ENCODE measurements around the gene CORO1C. TPM values are rescaled to one million over a fixed set of nuclear protein-coding genes. Genes with fewer than 3 reads are reported as not detected.

The CORO1C gene
- total RNA-seq, 1 donor from 2014 or later, result 380 TPM

- peaks cover 33% of the 10 kb centered on the region for H3K4me1 Mint-ChIP-seq (ENCODE audit: unreplicated experiment)
- no peaks in the 10 kb centered on the region for H3K36me3 Mint-ChIP-seq (ENCODE audit: low read depth, unreplicated experiment)
- H3K27ac Mint-ChIP-seq (ENCODE audit: unreplicated experiment), result peak overlapping the region; percentile 1
- TF ChIP-seq, protein P1, sequence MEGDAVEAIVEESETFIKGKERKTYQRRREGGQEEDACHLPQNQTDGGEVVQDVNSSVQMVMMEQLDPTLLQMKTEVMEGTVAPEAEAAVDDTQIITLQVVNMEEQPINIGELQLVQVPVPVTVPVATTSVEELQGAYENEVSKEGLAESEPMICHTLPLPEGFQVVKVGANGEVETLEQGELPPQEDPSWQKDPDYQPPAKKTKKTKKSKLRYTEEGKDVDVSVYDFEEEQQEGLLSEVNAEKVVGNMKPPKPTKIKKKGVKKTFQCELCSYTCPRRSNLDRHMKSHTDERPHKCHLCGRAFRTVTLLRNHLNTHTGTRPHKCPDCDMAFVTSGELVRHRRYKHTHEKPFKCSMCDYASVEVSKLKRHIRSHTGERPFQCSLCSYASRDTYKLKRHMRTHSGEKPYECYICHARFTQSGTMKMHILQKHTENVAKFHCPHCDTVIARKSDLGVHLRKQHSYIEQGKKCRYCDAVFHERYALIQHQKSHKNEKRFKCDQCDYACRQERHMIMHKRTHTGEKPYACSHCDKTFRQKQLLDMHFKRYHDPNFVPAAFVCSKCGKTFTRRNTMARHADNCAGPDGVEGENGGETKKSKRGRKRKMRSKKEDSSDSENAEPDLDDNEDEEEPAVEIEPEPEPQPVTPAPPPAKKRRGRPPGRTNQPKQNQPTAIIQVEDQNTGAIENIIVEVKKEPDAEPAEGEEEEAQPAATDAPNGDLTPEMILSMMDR (IDR thresholded peaks at IDR 0.05; ENCODE audit: unreplicated experiment), result no peak
- H3K4me3 Mint-ChIP-seq (ENCODE audit: unreplicated experiment), result no peak overlapping the region
- H3K9me3 Mint-ChIP-seq (ENCODE audit: unreplicated experiment), result no peaks in the 10 kb centered on the region
- no peak for DNase-seq (ENCODE audit: low spot score)
- peaks cover 12% of the 10 kb centered on the region for H3K27me3 Mint-ChIP-seq (ENCODE audit: unreplicated experiment)
These were observed 106.1 kb downstream of the CORO1C start for GRCh38 chr12:108625228-108625627.

DNA sequence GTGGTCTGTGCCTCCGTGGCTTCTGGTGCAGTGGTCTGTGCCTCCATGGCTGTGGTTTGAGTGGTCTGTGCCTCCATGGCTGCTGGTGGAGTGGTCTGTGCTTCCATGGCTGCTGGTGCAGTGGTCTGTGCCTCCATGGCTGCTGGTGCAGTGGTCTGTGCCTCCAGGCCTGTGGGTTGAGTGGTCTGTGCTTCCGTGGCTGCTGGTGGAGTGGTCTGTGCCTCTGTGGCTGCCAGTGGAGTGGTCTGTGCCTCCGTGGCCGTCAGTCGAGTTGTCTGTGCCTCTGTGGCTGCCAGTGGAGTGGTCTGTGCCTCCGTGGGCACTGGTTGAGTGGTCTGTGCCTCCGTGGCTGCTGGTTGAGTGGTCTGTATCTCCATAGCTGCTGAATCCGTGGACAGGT is 107.7 kb downstream of the CORO1C start:
- Mint-ChIP-seq H3K27ac (ENCODE audit: unreplicated experiment) (peak overlapping the region; percentile 91), H3K9me3 (ENCODE audit: unreplicated experiment) (no peaks in the 10 kb centered on the region), H3K27me3 (ENCODE audit: unreplicated experiment) (peaks cover 12% of the 10 kb centered on the region), H3K36me3 (ENCODE audit: low read depth, unreplicated experiment) (no peaks in the 10 kb centered on the region), H3K4me1 (ENCODE audit: unreplicated experiment) (peaks cover 32% of the 10 kb centered on the region), H3K4me3 (ENCODE audit: unreplicated experiment) (peak overlapping the region; percentile 56)
- no peak for DNase-seq (ENCODE audit: low spot score)
- TF ChIP-seq, protein P1 (IDR thresholded peaks at IDR 0.05; ENCODE audit: unreplicated experiment), result no peak

GRCh38 chr12:108622921-108623514 is 108.3 kb downstream of the CORO1C start:
- peaks cover 27% of the 10 kb centered on the region for H3K4me1 Mint-ChIP-seq (ENCODE audit: unreplicated experiment)
- DNase-seq (ENCODE audit: low spot score), result no peak
- TF ChIP-seq, protein P1 (IDR thresholded peaks at IDR 0.05; ENCODE audit: unreplicated experiment), result no peak
- H3K27ac Mint-ChIP-seq (ENCODE audit: unreplicated experiment), result peak overlapping the region; percentile 98
- no peaks in the 10 kb centered on the region for H3K36me3 Mint-ChIP-seq (ENCODE audit: low read depth, unreplicated experiment)
- H3K27me3 Mint-ChIP-seq (ENCODE audit: unreplicated experiment), result peaks cover 12% of the 10 kb centered on the region
- no peak overlapping the region for H3K4me3 Mint-ChIP-seq (ENCODE audit: unreplicated experiment)
- no peaks in the 10 kb centered on the region for H3K9me3 Mint-ChIP-seq (ENCODE audit: unreplicated experiment)

- Mint-ChIP-seq H3K4me1 (ENCODE audit: unreplicated experiment) (peaks cover 27% of the 10 kb centered on the region), H3K36me3 (ENCODE audit: low read depth, unreplicated experiment) (no peaks in the 10 kb centered on the region), H3K4me3 (ENCODE audit: unreplicated experiment) (peak overlapping the region; percentile 76), H3K9me3 (ENCODE audit: unreplicated experiment) (no peaks in the 10 kb centered on the region), H3K27ac (ENCODE audit: unreplicated experiment) (peak overlapping the region; percentile 98), H3K27me3 (ENCODE audit: unreplicated experiment) (peaks cover 16% of the 10 kb centered on the region)
- TF ChIP-seq, protein P1 (IDR thresholded peaks at IDR 0.05; ENCODE audit: unreplicated experiment), result no peak
- peak; percentile 70 for DNase-seq (ENCODE audit: low spot score)
These were observed 108.9 kb downstream of the CORO1C start for GRCh38 chr12:108622421-108622820.

DNA sequence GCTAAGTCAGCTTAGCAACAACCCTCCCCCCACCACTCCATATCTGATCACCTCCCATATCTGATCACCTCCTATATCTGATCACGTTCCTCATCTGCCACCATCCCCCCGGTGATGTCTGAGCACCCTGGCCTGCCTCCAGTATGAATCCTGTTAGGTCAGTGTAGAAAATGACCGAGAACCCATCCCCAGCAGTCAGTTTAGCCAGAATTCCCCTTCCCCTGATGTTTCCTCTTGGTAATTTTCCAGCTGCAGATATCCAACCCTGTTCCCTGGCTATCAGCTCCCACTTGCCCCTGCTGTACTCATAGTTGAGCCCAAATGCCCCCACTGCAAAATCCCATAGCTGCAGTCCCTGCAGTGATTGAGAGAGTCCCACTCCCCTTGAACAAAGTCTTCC is 110.2 kb downstream of the CORO1C start:
- no peaks in the 10 kb centered on the region for H3K9me3 Mint-ChIP-seq (ENCODE audit: unreplicated experiment)
- no peak overlapping the region for H3K4me3 Mint-ChIP-seq (ENCODE audit: unreplicated experiment)
- H3K27ac Mint-ChIP-seq (ENCODE audit: unreplicated experiment), result peak overlapping the region; percentile 98
- peaks cover 29% of the 10 kb centered on the region for H3K4me1 Mint-ChIP-seq (ENCODE audit: unreplicated experiment)
- DNase-seq (ENCODE audit: low spot score), result no peak
- H3K36me3 Mint-ChIP-seq (ENCODE audit: low read depth, unreplicated experiment), result no peaks in the 10 kb centered on the region
- TF ChIP-seq, protein P1 (IDR thresholded peaks at IDR 0.05; ENCODE audit: unreplicated experiment), result no peak
- H3K27me3 Mint-ChIP-seq (ENCODE audit: unreplicated experiment), result peaks cover 18% of the 10 kb centered on the region
